IPS DF 6.9 (cell line): Measurements from ENCODE around the gene OR1L6.

ENCODE experiments used
- DNase-seq: peaks from one replicate; pipeline ENCODE4 v3.0.0-alpha.2; 2013; ENCODE audit warnings: low read depth, low spot score
- H3K27ac ChIP-seq: one replicate; pipeline ENCODE4 v1.5.1; 2013; ENCODE audit warnings: low read length, control low read depth
- H3K27me3 ChIP-seq: 2 replicates; pipeline ENCODE4 v1.6.1; 2013; ENCODE audit warnings: mild to moderate bottlenecking, low read length; ENCODE audit not compliant: control insufficient read depth, insufficient read depth
- H3K36me3 ChIP-seq: 2 replicates; pipeline ENCODE4 v1.6.1; 2013; ENCODE audit warnings: low read length; ENCODE audit not compliant: control insufficient read depth, insufficient read depth
- H3K4me1 ChIP-seq: 2 replicates; pipeline ENCODE4 v1.6.1; 2013; ENCODE audit warnings: low read length; ENCODE audit not compliant: control insufficient read depth, insufficient read depth
- H3K4me3 ChIP-seq: 2 replicates; pipeline ENCODE4 v1.5.1; 2013; ENCODE audit warnings: mild to moderate bottlenecking, low read length
- H3K9me3 ChIP-seq: 2 replicates; pipeline ENCODE4 v1.6.1; 2013; ENCODE audit warnings: low read length, inconsistent platforms; ENCODE audit not compliant: control insufficient read depth, insufficient read depth
- WGBS: extraction: QIAGEN DNeasy Blood & Tissue Kit; methylation state at CpG from one replicate; pipeline ENCODE4 v1.1.7; 2013; ENCODE audit warnings: mixed read lengths, missing lambda C conversion rate; ENCODE audit not compliant: insufficient read length, insufficient coverage; 5-methylcytosine and 5-hydroxymethylcytosine counted together

OR1L6 gene

GRCh38 chr9:122742003-122742402 lies at the start of gene OR1L6:
TSS of gene OR1L6 (plus strand) at chr9:122742303. CDS start at chr9:122749848, 7,545 bp downstream.
- Histone ChIP-seq H3K4me1 (no peaks in the 10 kb centered on the region), H3K27ac (no peak within 1 kb of the TSS), H3K4me3 (no peak within 1 kb of the TSS), H3K36me3 (no peaks in the 10 kb centered on the region), H3K27me3 (no peaks in the 10 kb centered on the region), H3K9me3 (peaks cover 7% of the 10 kb centered on the region)
- no peak for DNase-seq
- no CpG with 5 or more reads among the region's 6 CpGs for WGBS

- no peaks in the 10 kb centered on the region for H3K4me1 ChIP-seq
- peaks cover 1% of the 10 kb centered on the region; the same call in 1 of the 2 replicates for H3K9me3 ChIP-seq
- no peaks in the 10 kb centered on the region for H3K36me3 ChIP-seq
- H3K4me3 ChIP-seq, result no peak overlapping the region
- H3K27ac ChIP-seq, result no peak overlapping the region
- no peak for DNase-seq
- no peaks in the 10 kb centered on the region for H3K27me3 ChIP-seq
- no CpG with 5 or more reads among the region's 1 CpG for WGBS
Measured at GRCh38 chr9:122695696-122696095, 46.4 kb upstream of the OR1L6 start.

DNA sequence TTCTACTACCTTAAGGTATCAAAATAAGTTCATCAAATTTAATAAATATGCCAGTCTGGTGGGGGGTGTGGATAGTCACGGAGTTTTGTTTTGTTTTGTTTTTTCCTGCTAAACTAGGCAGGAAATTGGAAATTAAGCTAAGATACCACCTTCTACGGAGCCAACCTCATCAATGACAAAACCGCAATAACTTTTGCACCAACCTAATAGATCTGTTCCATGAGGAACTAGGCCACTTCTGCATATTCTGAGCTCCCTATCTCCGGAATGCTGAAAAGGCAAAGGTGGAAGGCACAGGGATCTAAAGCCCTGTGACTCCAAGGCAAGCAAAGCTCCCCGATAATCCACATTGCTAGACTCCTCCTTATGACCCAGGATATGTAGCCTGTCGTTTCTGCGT lies 24.1 kb upstream of the OR1L6 start:
- no peaks in the 10 kb centered on the region for H3K4me1 ChIP-seq
- H3K36me3 ChIP-seq, result no peaks in the 10 kb centered on the region
- peaks cover 7% of the 10 kb centered on the region for H3K9me3 ChIP-seq
- H3K4me3 ChIP-seq, result no peak overlapping the region
- WGBS, result no CpG with 5 or more reads among the region's 7 CpGs
- no peaks in the 10 kb centered on the region for H3K27me3 ChIP-seq
- H3K27ac ChIP-seq, result no peak overlapping the region
- DNase-seq, result no peak

- H3K9me3 ChIP-seq, result peaks cover 7% of the 10 kb centered on the region
- 100% methylated on average over 2 of the region's 4 CpGs for WGBS
- H3K27ac ChIP-seq, result no peak overlapping the region
- no peaks in the 10 kb centered on the region for H3K4me1 ChIP-seq
- no peak overlapping the region for H3K4me3 ChIP-seq
- no peaks in the 10 kb centered on the region for H3K36me3 ChIP-seq
- no peaks in the 10 kb centered on the region for H3K27me3 ChIP-seq
- no peak for DNase-seq
Measured at GRCh38 chr9:122719218-122719617, 22.9 kb upstream of the OR1L6 start.

GRCh38 chr9:122723690-122724089 lies 18.4 kb upstream of the OR1L6 start, which contains the start of gene OR1L4:
TSS of gene OR1L4 (plus strand) at chr9:122723990. CDS start at chr9:122723990, 0 bp downstream.
- no peak for DNase-seq
- H3K4me3 ChIP-seq, result no peak within 1 kb of the TSS
- no peak within 1 kb of the TSS for H3K27ac ChIP-seq
- H3K36me3 ChIP-seq, result no peaks in the 10 kb centered on the region
- H3K27me3 ChIP-seq, result no peaks in the 10 kb centered on the region
- WGBS, result no CpG with 5 or more reads among the region's 1 CpG
- no peaks in the 10 kb centered on the region for H3K4me1 ChIP-seq
- peaks cover 5% of the 10 kb centered on the region; the same call in 1 of the 2 replicates for H3K9me3 ChIP-seq

DNA sequence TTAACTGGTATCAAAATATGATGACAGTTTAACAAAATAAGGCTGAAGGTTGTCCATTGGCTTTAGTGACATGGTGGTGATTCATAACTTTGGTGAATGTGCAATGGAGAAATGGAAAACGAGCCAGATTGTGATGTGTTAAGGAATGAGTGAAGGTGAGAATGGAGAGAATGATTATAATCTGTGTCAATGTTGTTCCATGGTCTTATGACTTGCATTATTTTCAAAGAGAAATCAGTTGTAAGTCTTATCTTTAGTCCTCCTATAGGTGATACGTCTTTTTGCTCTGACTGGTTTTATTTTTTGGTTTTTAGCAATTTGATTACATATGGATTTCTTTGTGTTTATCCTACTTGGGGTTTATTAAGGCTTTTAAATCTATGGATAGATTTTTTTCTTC lies 12.7 kb downstream of the OR1L6 start:
- Histone ChIP-seq H3K9me3 (peaks cover 2% of the 10 kb centered on the region; the same call in 1 of the 2 replicates), H3K36me3 (no peaks in the 10 kb centered on the region), H3K4me1 (no peaks in the 10 kb centered on the region), H3K4me3 (no peak overlapping the region), H3K27ac (no peak overlapping the region), H3K27me3 (no peaks in the 10 kb centered on the region)
- WGBS, result 100% methylated on average over 1 of the region's 2 CpGs
- no peak for DNase-seq

- Histone ChIP-seq H3K36me3 (no peaks in the 10 kb centered on the region), H3K27me3 (no peaks in the 10 kb centered on the region), H3K4me1 (no peaks in the 10 kb centered on the region), H3K27ac (no peak overlapping the region), H3K9me3 (no peaks in the 10 kb centered on the region), H3K4me3 (no peak overlapping the region)
- no peak for DNase-seq
- WGBS, result no CpG with 5 or more reads among the region's 4 CpGs
Measured at GRCh38 chr9:122767817-122768216, 25.7 kb downstream of the OR1L6 start.

- Histone ChIP-seq H3K36me3 (no peaks in the 10 kb centered on the region), H3K27me3 (no peaks in the 10 kb centered on the region), H3K4me1 (no peaks in the 10 kb centered on the region), H3K9me3 (peaks cover 1% of the 10 kb centered on the region), H3K27ac (no peak overlapping the region), H3K4me3 (no peak overlapping the region)
- DNase-seq, result no peak
- WGBS, result no CpG with 5 or more reads among the region's 8 CpGs
Measured at GRCh38 chr9:122777052-122777451, 34.9 kb downstream of the OR1L6 start.

DNA sequence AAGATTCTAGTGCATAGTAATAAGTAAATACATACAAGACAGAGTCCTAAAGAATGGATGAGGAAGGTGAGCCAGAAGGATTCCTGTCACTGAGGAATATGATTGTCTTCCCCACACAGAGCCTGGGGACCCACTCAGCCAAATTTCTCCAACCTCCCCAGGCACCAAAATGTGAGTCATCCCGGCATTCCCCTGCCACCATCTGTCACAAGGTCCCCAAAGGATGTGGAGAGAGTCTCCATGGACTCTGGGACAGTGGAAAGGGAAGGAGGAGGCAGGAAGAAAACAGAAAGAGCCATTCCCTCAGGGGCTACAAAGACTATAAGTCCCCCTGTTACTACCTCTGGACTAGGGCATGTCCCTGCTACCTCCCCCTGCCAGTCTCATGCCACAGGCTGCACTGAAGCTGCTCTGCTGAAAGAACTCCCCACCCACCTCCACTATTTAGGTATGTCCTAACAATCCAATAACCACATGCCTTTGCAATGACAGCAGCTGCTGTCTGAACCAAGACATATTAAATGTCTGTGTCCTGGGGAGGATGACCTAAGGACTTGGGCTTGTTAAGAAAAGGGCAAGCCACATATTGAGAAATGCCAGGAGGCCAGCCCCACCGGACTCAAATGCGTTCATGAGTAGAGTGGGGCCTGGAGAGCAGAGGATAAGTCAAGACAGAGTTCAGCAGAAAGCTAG lies 36.0 kb downstream of the OR1L6 start:
- H3K36me3 ChIP-seq, result no peaks in the 10 kb centered on the region
- no peak overlapping the region for H3K4me3 ChIP-seq
- peaks cover 1% of the 10 kb centered on the region for H3K9me3 ChIP-seq
- no peak overlapping the region for H3K27ac ChIP-seq
- H3K4me1 ChIP-seq, result no peaks in the 10 kb centered on the region
- no CpG with 5 or more reads among the region's 3 CpGs for WGBS
- no peak for DNase-seq
- H3K27me3 ChIP-seq, result no peaks in the 10 kb centered on the region

- Histone ChIP-seq H3K4me1 (no peaks in the 10 kb centered on the region), H3K9me3 (no peaks in the 10 kb centered on the region; the same call in 1 of the 2 replicates), H3K4me3 (no peak overlapping the region), H3K27ac (no peak overlapping the region), H3K36me3 (no peaks in the 10 kb centered on the region), H3K27me3 (no peaks in the 10 kb centered on the region)
- no peak for DNase-seq
- no CpG with 5 or more reads among the region's 3 CpGs for WGBS
Measured at GRCh38 chr9:122779181-122779580, 37.1 kb downstream of the OR1L6 start.

- no peaks in the 10 kb centered on the region for H3K36me3 ChIP-seq
- H3K9me3 ChIP-seq, result no peaks in the 10 kb centered on the region; the same call in 1 of the 2 replicates
- no CpG with 5 or more reads among the region's 4 CpGs for WGBS
- DNase-seq, result no peak
- no peaks in the 10 kb centered on the region for H3K4me1 ChIP-seq
- H3K27ac ChIP-seq, result no peak overlapping the region
- no peak overlapping the region for H3K4me3 ChIP-seq
- no peaks in the 10 kb centered on the region for H3K27me3 ChIP-seq
Measured at GRCh38 chr9:122780026-122780425, 37.9 kb downstream of the OR1L6 start.
